Thyroid gland (tissue), 4 donors: Measurements from ENCODE around the gene PARD3B.

Source experiments
- CTCF ChIP-seq, 6 experiments: fragments of 200-600 bp in 3 of 6; fragments of 450-650 bp in 3 of 6; sonication (generic) in 3 of 6; IDR thresholded peaks; one replicate each; pipeline ENCODE4 v1.5.1; 2016 to 2019; ENCODE audit warnings: antibody characterized with exemption in 6 of 6, mild to moderate bottlenecking in 2 of 6, inconsistent platforms in 1 of 6, moderate library complexity in 1 of 6
- POLR2A ChIP-seq, 2 donors: fragments of 450-650 bp; IDR thresholded peaks; one replicate each; pipeline ENCODE4 v1.6.1; 2017; ENCODE audit warnings: antibody characterized with exemption in 2 of 2, mild to moderate bottlenecking in 2 of 2, moderate library complexity in 1 of 2

DNA sequence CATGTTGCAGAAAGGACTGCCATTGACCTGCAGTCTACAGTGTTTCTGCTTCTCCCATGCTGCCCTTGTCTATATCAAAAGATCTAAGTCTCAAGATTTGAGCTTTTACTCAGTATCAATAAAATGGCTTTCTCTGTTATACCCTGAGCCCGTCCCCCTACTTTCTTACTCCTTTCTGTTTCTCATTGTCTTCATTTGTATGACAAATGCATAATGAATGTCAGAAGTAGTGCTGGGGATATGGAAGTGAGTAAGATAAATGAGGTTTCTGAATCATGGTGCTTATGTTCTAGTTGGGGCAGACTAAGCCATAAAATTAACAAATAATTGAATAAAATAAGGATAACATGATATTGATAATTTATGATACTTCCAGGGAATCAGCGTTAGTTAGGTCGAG is 128.6 kb downstream of the PARD3B start:
- TF ChIP-seq CTCF (IDR thresholded peaks at IDR 0.05) (no peak), POLR2A (IDR thresholded peaks at IDR 0.05) (no peak)
